Hepatic stellate cell (primary cell): Measurements from ENCODE around the gene HIVEP3.

Experiments
- DNase-seq: peaks from one replicate; pipeline ENCODE4 v3.0.0; 2011; ENCODE audit warnings: low spot score

Gene HIVEP3

DNA sequence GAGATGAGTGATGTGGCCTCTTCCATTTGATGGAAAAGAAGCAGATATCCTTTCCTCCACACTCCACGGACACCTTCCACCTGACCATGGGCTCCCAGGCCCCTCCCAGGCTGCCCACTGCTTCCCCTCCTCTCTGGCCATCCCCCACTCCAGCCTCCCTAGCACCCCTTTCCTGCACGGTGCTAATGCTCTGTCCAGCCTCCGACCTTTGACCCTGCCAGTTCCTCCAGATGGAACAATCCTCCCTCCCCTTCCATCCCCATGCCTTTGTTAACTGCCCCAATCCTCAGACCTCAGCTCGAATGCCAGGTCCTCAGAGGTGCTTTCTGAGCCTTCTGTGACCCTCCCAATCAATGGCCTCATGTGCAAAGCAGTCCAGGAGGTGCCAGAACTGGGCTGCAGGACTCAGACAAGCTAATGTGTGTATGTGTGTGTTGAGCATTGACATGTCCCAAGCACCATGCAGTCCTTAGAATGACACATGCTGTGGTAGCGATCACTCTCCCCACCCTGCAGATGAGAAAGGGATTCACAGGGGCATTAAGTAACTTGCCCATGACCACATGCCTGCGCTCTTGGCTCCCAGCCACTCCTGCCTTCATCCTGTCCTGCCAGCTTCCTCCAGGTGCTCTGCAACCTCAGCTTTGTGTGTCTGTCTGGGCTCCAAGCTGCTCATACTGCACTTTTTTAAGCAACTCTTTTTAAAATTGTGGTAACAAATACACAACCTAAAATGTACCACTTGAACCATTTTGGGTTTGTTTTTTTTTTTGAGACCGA, 370.8 kb downstream of the HIVEP3 start:
- DNase-seq: no peak

- no peak for DNase-seq
These were observed 371.4 kb downstream of the HIVEP3 start for GRCh38 chr1:41547336-41547735.

DNA sequence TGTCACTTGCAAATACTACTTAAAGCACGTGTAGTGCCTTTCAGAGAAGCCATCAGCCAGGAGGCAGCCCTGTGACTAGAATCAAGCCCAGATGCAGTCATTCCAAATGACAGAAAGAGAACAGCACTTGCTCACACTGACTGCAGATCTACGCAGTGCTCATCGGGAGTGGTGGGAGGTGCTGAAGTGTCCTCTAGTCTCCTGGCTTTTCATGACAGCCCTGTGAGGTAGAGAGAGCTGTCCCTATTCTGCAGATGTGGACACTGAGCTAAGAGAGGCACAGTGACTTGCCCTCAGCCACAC, 371.9 kb downstream of the HIVEP3 start:
- no peak for DNase-seq

DNA sequence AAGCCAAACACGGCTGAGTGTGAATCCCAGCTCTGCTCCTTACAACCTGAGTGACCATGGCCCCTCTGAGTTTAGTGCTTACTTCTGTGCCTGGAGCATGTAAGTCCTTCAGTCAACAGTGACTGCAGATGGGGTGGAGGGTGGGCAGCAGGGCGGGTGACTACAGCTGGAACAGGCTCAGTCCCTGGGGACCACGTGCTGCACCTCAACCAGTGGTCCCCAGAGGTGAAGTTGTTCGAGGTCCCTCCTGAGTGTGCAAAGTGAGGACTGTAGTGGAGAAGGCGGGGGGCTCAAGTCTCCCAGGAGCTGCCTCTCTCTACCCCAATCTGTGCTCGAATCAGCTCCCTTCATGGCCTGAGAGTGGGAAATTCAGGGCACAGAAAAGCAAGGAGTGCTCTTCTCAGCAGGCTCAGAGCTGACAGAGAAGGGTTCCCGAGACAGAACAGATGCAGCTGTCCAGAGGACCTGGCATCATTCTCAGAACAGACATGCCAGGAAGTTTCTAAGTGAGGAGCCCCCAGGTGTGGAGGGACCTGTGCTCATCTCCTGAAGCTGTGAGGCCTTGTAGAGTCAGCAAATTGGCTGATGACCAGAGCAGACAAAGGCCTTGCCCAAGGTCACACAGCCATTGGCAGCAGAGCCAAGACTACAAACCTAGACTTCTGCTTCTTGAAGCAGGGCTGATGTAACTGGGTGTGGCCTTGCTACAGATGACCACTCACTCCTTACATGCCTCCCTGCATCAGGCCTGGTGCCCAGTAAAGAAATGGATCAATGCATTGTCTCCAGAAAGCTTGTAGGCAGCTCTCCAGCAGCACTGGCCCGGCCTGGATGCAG, 372.5 kb downstream of the HIVEP3 start:
- no peak for DNase-seq

DNA sequence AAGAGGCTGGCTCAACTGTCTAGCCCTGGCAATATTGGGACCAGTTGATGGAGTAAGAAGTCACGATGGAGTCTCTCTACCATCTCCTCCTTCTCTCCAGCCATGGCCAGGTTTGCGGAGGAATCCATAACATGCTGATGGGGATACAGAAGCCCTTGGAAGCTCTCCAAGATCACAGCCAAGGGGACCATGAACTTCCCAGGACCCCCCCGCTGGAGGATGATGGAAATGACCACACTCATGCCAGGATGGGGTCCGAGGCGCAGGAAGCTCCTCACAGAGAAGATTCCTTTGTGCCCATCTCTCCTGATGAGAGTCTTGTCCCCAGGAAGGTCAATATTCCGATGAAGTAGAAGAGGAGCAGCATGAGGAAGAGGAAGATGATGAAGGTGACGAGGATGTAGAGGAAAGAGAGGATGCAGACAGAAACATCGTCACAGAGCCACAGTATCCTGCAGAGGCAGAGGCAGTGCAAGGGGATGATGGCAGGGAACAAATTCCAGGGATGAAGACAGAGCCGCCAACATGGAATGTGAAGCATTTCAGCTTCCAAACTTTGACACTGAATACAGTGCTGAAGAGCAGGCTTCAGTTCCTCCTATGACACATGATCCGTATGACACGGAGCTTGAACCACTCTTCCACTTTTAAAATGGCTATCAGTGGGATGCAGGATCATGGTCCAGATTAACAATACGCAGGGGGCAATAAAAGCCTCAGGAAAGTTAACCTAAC, 376.4 kb downstream of the HIVEP3 start:
- no peak for DNase-seq

DNA sequence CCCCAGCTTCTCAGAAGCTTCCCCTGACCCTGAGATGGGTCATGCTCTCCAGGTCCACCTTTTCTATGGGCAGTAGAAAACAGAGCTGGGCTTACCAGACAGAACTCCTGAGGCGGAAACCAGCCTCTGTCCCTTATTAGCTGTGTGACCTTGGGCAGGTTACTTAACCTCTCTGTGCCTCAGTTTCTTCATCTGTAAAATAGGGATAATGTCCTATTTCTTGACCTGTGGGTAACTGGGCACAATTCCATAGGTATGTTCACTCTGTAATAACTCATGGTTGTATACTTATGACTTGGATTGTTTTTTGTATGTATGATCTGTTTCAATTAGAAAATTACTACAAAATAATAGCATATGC, 377.1 kb downstream of the HIVEP3 start:
- DNase-seq: no peak

- DNase-seq: no peak
These were observed 377.7 kb downstream of the HIVEP3 start for GRCh38 chr1:41540886-41541591.

DNA sequence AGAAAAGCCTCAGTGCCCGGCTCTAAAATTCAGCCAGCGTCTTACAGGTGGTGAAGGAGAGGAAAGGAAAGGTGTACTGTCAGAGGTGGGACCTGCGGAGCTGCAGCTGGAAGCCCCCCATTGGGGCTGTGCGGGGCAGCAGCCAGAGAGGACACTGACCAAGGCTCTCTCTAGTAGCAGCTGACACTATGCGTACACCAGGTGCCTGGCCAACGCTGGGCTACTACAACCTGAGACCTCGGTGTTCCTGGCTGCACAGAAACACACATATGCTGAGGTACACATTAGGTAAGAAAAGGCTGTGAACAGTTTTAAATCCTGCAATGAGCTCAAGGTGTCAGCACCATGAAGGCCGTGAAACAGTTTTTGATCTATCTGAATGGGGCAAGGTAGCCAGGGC, 378.7 kb downstream of the HIVEP3 start:
- DNase-seq: no peak

DNA sequence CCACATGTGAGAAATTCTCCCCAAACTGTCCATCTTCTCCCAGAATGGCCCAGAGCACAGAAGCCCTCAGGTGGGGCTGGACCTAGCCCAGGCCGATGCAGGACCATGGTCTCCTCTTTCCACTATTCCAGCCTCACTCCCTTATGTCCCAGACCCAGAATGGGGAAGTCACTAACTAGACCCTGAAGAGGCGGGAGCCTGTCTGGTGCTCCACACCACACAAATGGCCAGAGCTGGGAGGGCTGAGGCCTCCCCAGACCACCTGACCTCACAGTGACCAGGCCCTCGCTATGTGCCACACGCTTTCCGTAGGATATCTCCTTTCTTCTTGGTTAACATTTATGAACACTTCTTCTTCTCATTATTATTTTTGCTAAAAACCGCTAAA, 379.3 kb downstream of the HIVEP3 start:
- DNase-seq: no peak

DNA sequence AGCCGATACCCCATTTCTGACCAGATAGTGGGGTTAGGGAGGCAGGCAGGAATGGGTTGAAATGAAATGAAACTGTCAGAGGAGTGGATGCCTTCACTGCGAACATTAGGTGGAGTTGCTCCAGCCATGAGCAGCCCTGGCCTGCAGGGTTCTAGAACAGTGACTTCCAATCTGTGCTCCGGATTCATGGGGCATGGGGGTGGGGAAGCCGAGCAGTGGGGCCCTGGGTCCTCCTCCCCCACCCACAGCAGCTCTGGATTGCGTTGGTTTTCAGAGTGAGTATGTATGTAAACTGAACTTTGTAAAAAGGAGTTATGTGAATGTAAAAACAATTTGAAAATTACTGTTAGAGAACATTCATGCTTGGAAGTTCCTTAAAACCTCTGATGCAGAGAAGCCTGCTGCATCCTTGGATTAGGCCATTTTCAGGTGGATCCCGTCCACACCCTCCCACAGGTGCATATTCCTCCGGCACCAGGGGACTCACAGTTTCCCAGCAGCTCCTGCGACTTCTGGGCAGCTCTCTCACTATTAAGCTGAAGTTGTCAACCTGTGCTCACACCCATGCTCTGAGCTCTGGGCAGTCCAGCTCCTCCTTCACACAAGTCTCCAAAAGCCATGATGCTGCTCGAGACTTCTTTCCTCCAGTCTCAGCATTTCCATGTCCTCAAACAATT, 379.8 kb downstream of the HIVEP3 start:
- DNase-seq: no peak

GRCh38 chr1:41537788-41538351, 380.9 kb downstream of the HIVEP3 start:
- peak; percentile 72 for DNase-seq

DNA sequence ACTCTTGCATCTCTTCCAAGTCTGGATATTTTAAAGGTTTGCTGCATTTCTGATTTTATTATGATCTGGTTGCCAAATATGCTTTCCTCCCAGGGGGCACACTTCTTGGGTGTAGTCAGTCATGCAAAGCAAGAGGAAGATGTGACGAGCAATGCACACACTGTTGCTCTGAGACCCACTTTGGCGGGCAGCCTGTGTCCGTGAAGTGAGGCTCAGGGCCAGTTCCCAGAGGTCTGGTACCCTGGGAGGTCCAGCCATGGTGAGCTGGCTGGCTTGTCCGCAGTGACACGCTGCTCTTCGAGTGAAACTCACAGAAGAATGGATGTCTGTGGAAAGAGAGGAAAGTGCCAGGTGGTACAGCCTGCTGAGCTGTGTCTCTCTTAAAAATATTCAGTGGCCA, 381.5 kb downstream of the HIVEP3 start:
- peak; percentile 34 for DNase-seq

DNA sequence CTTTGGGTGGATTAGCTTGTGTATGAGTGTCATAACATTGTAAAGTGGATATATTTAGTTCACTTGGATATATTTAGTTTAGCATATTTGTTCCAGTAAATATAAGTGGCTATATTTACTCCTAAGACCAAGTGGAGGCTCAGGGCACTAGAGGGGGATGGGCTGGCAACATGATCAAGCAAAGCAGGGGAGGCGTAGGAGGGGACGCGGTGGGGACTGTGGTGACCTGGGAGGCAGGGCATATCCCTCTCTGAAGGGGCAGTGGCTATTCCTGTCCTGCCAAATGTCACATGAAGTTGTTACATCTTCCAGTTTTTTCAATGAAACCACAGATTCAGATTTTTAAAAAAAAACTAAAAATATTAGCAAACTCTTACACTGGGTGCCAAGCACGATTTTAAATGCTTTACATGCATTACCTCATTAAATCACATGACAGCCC, 382.3 kb downstream of the HIVEP3 start:
- no peak for DNase-seq

GRCh38 chr1:41535716-41536115, 383.0 kb downstream of the HIVEP3 start:
- DNase-seq: no peak

GRCh38 chr1:41535276-41535675, 383.4 kb downstream of the HIVEP3 start:
- DNase-seq: no peak

GRCh38 chr1:41534181-41535076, 384.3 kb downstream of the HIVEP3 start:
- no peak for DNase-seq

DNA sequence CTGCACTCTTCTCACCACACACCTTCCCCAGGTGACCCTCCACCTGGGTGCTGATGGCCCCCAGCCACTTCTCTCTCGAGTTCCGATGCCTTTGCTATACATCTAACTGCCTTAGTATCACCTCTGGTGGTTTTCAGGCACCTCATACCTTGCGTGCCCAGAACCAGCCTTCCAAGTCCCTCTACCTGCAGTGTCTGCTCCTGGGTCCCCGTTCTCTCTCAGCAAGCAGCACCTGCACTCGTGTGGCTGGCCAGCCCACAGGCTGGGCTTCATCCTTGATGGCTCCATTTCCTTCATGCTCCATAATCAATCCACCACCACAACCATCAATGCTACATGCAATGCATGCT, 385.0 kb downstream of the HIVEP3 start:
- DNase-seq: no peak

DNA sequence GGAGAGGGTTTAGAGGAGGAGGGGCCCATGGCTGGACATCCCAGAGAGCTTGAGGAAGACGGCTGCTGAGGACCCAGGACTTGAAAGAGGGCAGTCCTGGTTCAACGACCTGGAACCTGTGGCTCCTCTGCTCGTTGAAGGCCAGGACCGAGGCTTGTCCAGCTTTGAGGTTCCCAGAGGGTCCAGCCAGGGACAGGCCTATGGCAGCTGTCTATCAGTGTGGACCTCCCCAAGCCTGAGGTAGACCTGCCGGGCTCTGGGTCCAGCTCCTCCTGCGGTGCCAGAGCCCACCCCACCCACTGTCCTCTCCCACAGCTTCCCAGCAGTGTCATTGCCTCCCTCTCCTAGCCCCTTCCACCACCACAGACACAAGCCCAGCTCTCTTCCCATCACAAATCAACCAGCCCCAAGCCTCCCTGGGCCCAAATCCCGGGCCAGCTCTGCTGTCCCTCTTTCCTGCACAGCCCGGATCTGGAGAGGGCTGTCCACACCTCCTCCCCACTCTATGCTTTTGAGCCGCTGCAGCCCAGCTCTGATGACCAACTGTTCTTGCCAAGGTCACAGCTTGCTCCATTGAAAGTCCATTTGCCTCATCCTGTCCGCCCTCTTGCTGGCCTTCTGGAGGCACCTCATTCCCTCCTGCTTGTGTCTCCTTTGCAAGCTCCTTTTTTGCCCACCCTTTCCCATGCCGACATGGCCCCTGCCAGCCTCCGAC, 385.5 kb downstream of the HIVEP3 start:
- no peak for DNase-seq

DNA sequence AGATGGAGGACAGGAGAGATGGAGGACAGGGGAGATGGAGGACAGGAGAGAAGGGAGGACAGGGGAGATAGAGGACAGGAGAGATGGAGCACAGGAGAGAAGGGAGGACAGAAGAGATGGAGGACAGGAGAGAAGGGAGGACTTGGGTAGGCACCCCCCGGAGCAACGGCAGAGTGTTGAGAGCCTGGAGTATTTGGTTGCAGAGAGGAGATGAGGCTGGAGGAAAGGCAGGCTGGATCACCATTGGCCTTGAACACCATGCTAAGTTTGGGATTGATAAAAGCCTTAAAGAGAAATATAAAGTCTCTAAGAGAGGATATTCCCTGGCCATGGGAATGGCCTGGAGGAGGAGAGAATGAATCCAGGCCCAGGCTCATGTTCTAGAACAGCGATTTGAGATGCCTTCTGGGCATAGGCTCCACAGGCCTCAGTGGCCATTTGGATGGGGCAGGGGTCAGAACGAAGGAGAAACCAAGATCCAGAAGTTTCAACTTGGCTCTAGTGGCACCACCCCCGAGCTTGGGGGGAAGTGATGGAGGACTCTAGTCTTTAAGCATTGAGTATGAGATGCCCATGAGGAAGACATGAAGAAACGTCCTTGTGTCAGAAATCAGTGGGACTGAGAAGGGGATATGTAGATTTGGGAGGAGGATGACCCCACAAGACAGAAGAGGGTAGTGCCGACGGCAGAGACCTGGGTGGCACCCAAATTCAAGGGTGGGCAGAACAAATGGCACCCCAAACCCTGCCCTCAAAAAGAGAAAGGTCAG, 386.3 kb downstream of the HIVEP3 start:
- no peak for DNase-seq
